ENCODE data around the gene WDFY3. TPM values are rescaled to one million over a fixed set of nuclear protein-coding genes. Genes with fewer than 3 reads are reported as not detected.

The WDFY3 gene
- total and polyA plus RNA-seq, 4 donors, result 7.5 to 229 (median 75.8) TPM

GRCh38 chr4:84681486-84682274, 284.8 kb downstream of the WDFY3 start:
- Histone ChIP-seq H3K9me3 (ENCODE audit: control insufficient read depth in 4 of 4, insufficient read depth in 3 of 4, low read length in 3 of 4) (peaks cover 0 to 2% (median 0%) of the 10 kb centered on the region in 4 donors), H3K4me3 (no peak overlapping the region), H3K9ac (ENCODE audit: insufficient read depth in 1 of 2, low read length in 2 of 2) (no peak overlapping the region), H3K27me3 (ENCODE audit: control insufficient read depth in 3 of 3, insufficient read depth in 3 of 3, low read length in 2 of 3) (no peaks in the 10 kb centered on the region), H3K4me1 (ENCODE audit: control insufficient read depth in 5 of 5, insufficient read depth in 5 of 5, low read length in 5 of 5) (peaks cover 0 to 12% (median 4%) of the 10 kb centered on the region in 5 donors), H3K36me3 (ENCODE audit: control insufficient read depth in 4 of 4, insufficient read depth in 4 of 4, low read length in 4 of 4) (peaks cover 19 to 54% (median 34%) of the 10 kb centered on the region in 4 donors), H3K27ac (ENCODE audit: low read depth in 1 of 2, low read length in 1 of 2) (peak overlapping the region in 1 of 2 donors; percentile 64)
- TF ChIP-seq CTCF (IDR thresholded peaks at IDR 0.05; ENCODE audit: control extremely low read depth, extremely low read depth), result no peak
- WGBS, 2 donors, result 62 to 76% methylated on average over 2 of the region's 2 CpGs
- ATAC-seq (ENCODE audit: insufficient read depth, low FRiP score) (peak; percentile 74), DNase-seq (peak in 2 of 3 donors; percentile 18 to 52)

- ATAC-seq (ENCODE audit: insufficient read depth, low FRiP score) (no peak), DNase-seq (no peak)
- H3K36me3 ChIP-seq (ENCODE audit: control insufficient read depth in 4 of 4, insufficient read depth in 4 of 4, low read length in 4 of 4), result peaks cover 19 to 58% (median 35%) of the 10 kb centered on the region in 4 donors
- peaks cover 0 to 12% (median 4%) of the 10 kb centered on the region in 5 donors for H3K4me1 ChIP-seq (ENCODE audit: control insufficient read depth in 5 of 5, insufficient read depth in 5 of 5, low read length in 5 of 5)
- H3K4me3 ChIP-seq, result no peak overlapping the region
- WGBS, 2 donors, result 61 to 69% methylated on average over 4 of the region's 4 CpGs
- no peaks in the 10 kb centered on the region for H3K27me3 ChIP-seq (ENCODE audit: control insufficient read depth in 3 of 3, insufficient read depth in 3 of 3, low read length in 2 of 3)
- no peak for TF ChIP-seq CTCF (IDR thresholded peaks at IDR 0.05; ENCODE audit: control extremely low read depth, extremely low read depth)
- H3K9ac ChIP-seq (ENCODE audit: insufficient read depth in 1 of 2, low read length in 2 of 2), result no peak overlapping the region
- H3K9me3 ChIP-seq (ENCODE audit: control insufficient read depth in 4 of 4, insufficient read depth in 3 of 4, low read length in 3 of 4), result no peaks in the 10 kb centered on the region
- H3K27ac ChIP-seq (ENCODE audit: low read depth in 1 of 2, low read length in 1 of 2), result no peak overlapping the region
These were observed 285.5 kb downstream of the WDFY3 start for GRCh38 chr4:84680956-84681355.

GRCh38 chr4:84678976-84679744, 287.3 kb downstream of the WDFY3 start:
- no peak for TF ChIP-seq CTCF (IDR thresholded peaks at IDR 0.05; ENCODE audit: control extremely low read depth, extremely low read depth)
- H3K36me3 ChIP-seq (ENCODE audit: control insufficient read depth in 4 of 4, insufficient read depth in 4 of 4, low read length in 4 of 4), result peaks cover 19 to 52% (median 39%) of the 10 kb centered on the region in 4 donors
- whole genome bisulfite sequencing, 2 donors, result 90 to 94% methylated on average over 14 of the region's 14 CpGs
- DNase-seq (no peak), ATAC-seq (ENCODE audit: insufficient read depth, low FRiP score) (no peak)
- H3K4me1 ChIP-seq (ENCODE audit: control insufficient read depth in 5 of 5, insufficient read depth in 5 of 5, low read length in 5 of 5), result peaks cover 0 to 12% (median 4%) of the 10 kb centered on the region in 5 donors
- no peak overlapping the region for H3K27ac ChIP-seq (ENCODE audit: low read depth in 1 of 2, low read length in 1 of 2)
- H3K9me3 ChIP-seq (ENCODE audit: control insufficient read depth in 4 of 4, insufficient read depth in 3 of 4, low read length in 3 of 4), result no peaks in the 10 kb centered on the region
- no peak overlapping the region for H3K9ac ChIP-seq (ENCODE audit: insufficient read depth in 1 of 2, low read length in 2 of 2)
- no peak overlapping the region for H3K4me3 ChIP-seq
- no peaks in the 10 kb centered on the region for H3K27me3 ChIP-seq (ENCODE audit: control insufficient read depth in 3 of 3, insufficient read depth in 3 of 3, low read length in 2 of 3)
